ENCODE measurements around the gene VPS26C. TPM values are rescaled to one million over a fixed set of nuclear protein-coding genes. Genes with fewer than 3 reads are reported as not detected.

The VPS26C gene
- total and polyA plus RNA-seq, 10 of the 15 experiments (the other 5 are each of a cell fraction or from before 2014, with no cell fraction given): 32.5 to 65.1 (median 48.0) TPM

GRCh38 chr21:37188825-37189224, 78.3 kb downstream of the VPS26C start (continued):
- no peak for TF ChIP-seq BCLAF1 (IDR thresholded peaks at IDR 0.05)
- TF ChIP-seq ESRRA (IDR thresholded peaks at IDR 0.05; ENCODE audit: low read length): no peak

- no peak for TF ChIP-seq ESRRA (IDR thresholded peaks at IDR 0.05; ENCODE audit: low read length)
- H3K36me3 ChIP-seq (ENCODE audit: control insufficient read depth in 2 of 2, insufficient read depth in 2 of 2, low read length in 1 of 2): no peaks in the 10 kb centered on the region; a peak in 2 of 4 replicates
- ATAC-seq (no peak), DNase-seq (ENCODE audit: low read depth, low spot score) (no peak), FAIRE-seq (no peak)
- POLR2A ChIA-PET: no interaction called here
- SMC1A ChIA-PET (ENCODE audit: uncharacterized antibody, unreplicated experiment): interaction anchor here (1.2 to 1.3 kb wide), 2 partner anchors 12 to 21 kb away, joined by 3 to 4 read pairs; no protein-coding TSS in a partner anchor
- no peaks in the 10 kb centered on the region for H3K9me3 ChIP-seq (replicated peaks; ENCODE audit: control insufficient read depth, insufficient read depth, low read length)
- 0 out of 2 replicates have a peak, but pooled peaks cover 5% of the 10 kb centered on the region for H3K4me1 ChIP-seq (ENCODE audit: control insufficient read depth, insufficient read depth, low read length)
- CTCF ChIA-PET: interaction anchor here (0.7 to 2.6 kb wide), 3 partner anchors 15 to 370 kb away, joined by 3 to 7 read pairs (median 4); no protein-coding TSS in a partner anchor
- H4K20me1 ChIP-seq (ENCODE audit: control insufficient read depth, insufficient read depth): no peaks in the 10 kb centered on the region
- no peak overlapping the region for H3K9ac ChIP-seq (ENCODE audit: control insufficient read depth, insufficient read depth, low read length)
- no peak overlapping the region for H2AFZ ChIP-seq (ENCODE audit: control insufficient read depth, low read depth, low read length)
- intact Hi-C loops (cut with micrococcal nuclease; ENCODE audit: unreplicated experiment): no loop called here
- 50% methylated on average over 2 of the region's 2 CpGs for WGBS (ENCODE audit: insufficient coverage, insufficient replicate concordance, low lambda C conversion rate, missing lambda C conversion rate)
- no peak overlapping the region for H3K4me3 ChIP-seq
- in situ Hi-C loops (cut with MboI): no loop called here
- H3K27ac ChIP-seq (ENCODE audit: control insufficient read depth, insufficient read depth): no peak overlapping the region
- RAD21 ChIA-PET (ENCODE audit: unreplicated experiment): no interaction called here
- no peaks in the 10 kb centered on the region for H3K79me2 ChIP-seq (ENCODE audit: control insufficient read depth, insufficient read depth, low read length)
- BruUV-seq (replicated peaks): no TSS peak
- no peak overlapping the region for H3K4me2 ChIP-seq (ENCODE audit: control insufficient read depth, insufficient read depth)
- H3K27me3 ChIP-seq (replicated peaks in 1 of 2; ENCODE audit: control insufficient read depth in 2 of 2, insufficient read depth in 2 of 2, low read length in 1 of 2): no peaks in the 10 kb centered on the region
Measured at GRCh38 chr21:37186983-37187382, 80.2 kb downstream of the VPS26C start.
